HTERT RPE-1 (cell line): ENCODE measurements around the gene AGO4.
"Not testable (repeated sequence)": the region's sequence is repeated elsewhere in the genome, so short reads cannot be mapped to it uniquely, and the experiment has no call there.

Source experiments
- in situ Hi-C: fragments of 300-500 bp; cut with MboI; formaldehyde crosslinking; loops from 4 replicates; pipeline ENCODE4 v1.14.3; 2020; ENCODE audit warnings: low sequenced_read_pairs

AGO4 gene

GRCh38 chr1:35807614-35808449, at the start of gene AGO4:
TSS of gene AGO4 (plus strand) at chr1:35808016. CDS start at chr1:35808417, 401 bp downstream.
- in situ Hi-C loops, result no loop called here

GRCh38 chr1:35762141-35762540, 45.7 kb upstream of the AGO4 start:
- in situ Hi-C loops, result no loop called here

DNA sequence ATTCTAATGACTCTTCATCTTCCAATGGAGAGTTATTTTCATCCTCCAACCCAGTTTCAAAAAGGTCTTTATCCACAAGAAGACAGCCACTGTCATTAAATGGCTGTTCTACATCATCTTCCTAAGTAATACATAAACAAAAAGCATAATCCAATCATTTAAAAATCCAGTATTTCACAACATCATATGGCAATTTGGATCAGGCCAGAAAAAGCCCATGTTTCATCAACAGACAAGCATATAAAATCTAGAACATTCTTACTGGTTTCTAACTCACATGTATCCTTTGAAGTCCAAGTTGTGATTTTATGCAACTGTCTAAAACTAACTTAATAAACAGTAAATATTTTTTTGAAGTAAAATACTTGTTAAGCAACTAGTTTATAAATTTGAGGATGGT, 44.6 kb upstream of the AGO4 start:
- in situ Hi-C loops, result no loop called here

DNA sequence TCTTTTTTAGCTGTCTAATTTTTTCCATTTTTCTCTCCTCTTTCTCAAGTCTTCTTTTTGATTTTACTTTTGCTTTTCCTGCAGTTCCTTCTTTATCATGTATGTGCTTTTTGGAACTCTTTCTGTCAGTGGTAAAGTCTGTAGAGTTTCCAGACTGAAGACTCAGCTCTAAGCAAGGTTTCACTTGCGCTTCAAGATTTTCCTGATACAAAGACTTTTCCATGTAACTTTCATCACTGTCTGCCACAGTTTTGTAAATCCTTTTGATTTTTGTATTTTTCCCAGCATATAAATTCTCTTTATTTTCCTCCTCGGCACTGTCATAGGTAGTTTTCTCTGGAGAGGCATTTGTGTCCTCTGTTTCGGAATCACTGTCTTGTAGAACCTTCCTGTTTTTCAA, 43.5 kb upstream of the AGO4 start:
- in situ Hi-C loops, result no loop called here

DNA sequence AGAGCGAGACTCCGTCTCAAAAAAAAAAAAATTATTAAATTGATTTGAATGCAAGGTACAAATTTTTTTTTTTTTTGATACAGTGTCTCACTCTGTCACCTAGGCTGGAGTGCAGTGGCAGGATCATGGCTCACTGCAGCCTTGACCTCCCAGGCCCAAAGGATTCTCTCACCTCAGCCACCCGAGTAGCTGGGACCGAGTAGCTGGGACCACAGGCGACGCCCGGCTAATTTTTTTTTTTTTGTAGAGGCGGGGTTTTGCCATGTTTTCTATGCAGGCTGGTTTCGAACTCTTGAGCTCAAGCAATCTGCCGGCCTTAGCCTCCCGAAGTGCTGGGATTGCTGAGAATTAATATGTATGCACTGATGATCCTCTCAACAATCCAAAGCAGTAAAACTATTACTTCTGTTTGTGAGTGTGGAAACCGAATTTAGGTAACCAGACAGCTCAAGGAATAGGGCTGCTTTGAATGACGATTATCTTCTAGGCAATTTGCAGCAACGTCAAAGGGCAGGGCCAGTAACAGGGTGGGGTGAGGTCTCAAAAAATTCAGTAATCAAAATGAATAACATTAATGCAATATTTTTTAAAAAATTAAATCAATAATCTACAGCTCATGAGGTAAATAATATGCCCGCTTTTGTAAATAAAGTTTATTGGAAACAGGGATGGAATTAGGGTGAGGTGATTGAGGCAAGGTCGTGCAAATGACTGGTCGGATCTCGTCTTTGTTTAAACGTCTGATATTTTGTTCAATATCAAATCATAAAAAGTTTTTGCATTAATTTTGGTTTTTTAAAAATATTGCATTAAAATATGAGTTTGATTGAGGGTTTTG, 39.2 kb upstream of the AGO4 start:
- in situ Hi-C loops, result no loop called here

DNA sequence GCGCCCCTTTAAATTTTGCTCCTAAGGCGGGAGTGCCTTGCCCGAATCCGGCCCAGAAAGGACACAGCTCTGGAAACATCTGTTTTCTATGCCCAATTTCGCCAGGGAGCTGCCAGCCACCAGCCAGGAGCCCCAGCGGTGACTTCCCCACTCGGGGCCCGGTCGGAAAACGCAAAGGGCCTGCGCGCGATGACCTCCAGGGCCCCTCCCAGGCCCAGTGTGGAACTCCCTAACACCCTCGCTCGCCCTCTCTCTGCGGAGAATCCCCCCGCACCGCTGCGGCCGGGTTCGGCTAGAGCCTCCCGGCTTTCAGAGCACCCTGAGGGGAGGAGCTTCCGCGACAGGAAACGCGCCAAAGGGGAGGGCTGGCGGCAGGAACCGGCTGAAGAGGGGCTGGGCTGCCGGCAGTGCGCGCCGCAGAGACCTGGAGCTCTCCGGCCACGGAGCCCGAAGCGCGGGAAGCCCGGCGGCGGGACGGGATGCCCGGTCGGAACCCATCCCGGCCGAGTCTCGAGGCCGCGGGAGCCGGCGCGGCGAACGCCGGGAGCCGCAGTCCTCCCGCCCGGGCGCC, 38.5 kb upstream of the AGO4 start:
- in situ Hi-C loops, result no loop called here

DNA sequence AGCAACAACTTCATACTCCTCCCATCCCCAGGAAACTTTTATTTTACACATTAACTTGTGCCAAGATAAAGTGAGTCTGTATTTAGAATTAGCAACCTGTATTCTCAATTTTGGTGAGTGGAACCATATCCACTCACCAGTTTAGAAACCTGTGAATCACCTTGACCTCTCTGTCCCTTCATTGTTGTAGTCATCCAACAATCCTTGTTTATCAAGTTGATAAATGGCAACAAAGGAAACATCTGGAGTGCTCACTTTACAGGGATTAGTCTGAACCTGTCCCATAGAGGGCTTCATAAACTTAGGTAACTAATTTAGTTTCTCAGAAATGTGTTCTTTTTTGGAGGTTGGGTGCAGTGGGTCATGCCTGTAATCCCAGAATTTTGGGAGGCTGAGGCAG, 34.1 kb upstream of the AGO4 start:
- in situ Hi-C loops, result no loop called here

GRCh38 chr1:35776172-35776571, 31.6 kb upstream of the AGO4 start:
- in situ Hi-C loops, result not testable (repeated sequence)

DNA sequence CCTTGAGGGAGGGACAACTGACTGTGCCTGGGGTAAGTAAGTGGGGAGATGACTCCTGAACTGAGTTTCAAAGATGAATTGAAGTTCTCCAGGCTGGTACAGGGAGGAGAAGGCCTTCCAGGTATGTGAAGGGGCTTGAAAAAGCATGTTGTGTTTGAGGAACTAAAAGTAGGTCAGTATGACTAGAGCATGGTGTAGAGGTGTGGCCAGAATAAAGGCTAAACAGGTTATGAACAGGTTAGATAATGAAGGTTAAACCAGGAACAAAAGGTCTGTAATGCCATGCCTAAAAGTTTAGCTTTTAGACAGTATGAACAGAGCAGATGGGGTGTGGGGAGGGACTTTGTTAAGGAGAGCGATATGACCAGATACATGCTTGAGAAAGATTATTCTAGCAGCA, 30.7 kb upstream of the AGO4 start:
- in situ Hi-C loops, result no loop called here

DNA sequence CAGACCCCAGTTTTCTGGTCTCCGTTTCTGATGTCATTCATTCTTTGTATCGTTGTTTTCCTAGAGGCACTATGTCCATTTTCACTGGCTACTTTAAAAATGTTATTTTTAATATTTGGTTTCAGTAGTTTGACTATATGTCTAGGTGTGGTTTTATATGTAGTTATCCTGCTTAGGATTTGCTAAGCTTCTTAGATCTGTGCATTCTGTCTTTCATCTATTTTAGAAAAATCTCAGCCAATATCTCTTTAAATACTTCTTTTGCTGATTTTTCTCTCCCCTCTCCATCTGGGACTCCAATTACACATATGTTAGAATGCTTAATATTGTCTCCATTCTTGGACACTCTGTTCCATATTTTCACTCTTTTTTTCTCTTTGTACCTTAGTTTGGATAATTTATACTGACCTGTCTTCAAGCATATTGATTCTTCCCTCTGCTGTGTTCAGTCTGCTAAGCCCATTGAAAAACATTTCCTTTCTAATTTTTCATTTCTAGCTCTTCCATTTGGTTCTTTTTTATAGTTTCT, 24.7 kb upstream of the AGO4 start:
- in situ Hi-C loops, result no loop called here

GRCh38 chr1:35784364-35784763, 23.5 kb upstream of the AGO4 start:
- in situ Hi-C loops, result not testable (repeated sequence)

- in situ Hi-C loops, result no loop called here
Observed at GRCh38 chr1:35788139-35788538, 19.7 kb upstream of the AGO4 start.

DNA sequence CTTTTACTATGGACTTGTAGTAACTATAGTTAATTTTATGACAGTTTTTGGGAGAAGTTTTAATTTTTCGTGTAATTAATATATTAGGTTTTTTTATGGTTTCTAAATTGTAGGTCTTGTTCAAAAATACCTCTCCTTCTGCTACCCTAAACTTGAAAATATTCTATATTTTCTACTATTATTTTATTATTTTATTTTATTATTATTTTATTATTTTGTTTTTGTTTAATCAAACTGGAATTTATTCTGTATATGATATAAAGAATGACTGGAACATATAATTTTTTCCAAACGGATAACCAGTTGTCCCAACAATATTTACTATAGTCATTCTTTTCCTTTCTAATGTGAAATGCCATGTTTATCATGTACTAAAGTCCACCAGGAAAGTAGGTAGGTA, 17.1 kb upstream of the AGO4 start:
- in situ Hi-C loops, result no loop called here

DNA sequence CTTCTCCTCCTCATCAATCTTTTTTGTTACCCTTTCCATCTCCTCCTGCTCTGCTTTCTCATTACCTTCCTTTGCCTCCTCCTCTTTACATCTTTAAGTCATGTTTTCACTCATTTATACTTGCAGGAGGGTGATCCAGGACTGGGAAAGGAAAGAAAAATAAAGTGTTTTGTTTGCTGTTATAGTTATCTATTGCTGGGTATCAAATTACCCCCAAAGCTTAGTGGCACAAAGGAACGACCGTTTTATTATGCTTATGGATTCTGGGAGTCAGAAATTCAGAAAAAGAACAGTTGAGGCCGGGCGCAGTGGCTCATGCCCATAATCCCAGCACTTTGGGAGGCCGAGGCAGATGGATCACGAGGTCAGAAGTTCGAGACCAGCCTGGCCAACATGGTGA, 12.5 kb upstream of the AGO4 start:
- in situ Hi-C loops, result no loop called here

DNA sequence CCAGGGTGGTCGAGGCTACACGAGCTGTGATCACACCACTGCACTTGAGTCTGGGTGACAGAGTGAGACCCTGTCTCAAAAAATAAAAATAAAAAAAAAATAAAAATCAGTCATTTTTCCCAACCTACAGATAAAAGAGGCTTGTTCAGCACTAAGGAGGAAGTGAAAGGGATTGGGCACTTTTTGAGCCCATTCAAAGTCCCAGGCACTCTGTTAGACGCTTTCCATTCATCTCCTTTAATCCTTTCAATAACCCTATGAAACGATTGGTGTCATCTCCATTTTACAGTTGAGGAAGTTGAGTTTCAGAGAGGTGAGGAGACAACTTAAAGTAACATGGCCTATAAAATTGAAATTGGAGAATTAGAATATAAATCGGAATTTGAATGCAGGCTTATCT, 10.4 kb upstream of the AGO4 start:
- in situ Hi-C loops, result no loop called here

DNA sequence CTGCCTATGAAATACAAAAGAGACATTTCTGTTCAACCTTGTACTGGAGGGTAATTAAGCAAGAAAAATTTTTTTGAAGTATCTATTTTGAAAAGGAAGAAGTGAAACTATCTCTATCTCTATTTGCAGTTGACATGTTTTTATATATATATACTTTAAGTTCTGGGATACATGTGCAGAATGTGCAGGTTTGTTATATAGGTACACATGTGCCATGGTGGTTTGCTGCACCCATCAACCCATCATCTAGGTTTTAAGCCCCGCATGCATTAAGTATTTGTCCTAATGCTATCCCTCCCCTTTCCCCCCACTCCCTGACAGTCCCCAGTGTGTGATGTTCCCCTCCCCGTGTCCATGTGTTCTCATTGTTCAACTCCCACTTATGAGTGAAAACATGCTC, 9.8 kb upstream of the AGO4 start:
- in situ Hi-C loops, result not testable (repeated sequence)

GRCh38 chr1:35800167-35800887, 7.5 kb upstream of the AGO4 start:
- in situ Hi-C loops, result not testable (repeated sequence)

DNA sequence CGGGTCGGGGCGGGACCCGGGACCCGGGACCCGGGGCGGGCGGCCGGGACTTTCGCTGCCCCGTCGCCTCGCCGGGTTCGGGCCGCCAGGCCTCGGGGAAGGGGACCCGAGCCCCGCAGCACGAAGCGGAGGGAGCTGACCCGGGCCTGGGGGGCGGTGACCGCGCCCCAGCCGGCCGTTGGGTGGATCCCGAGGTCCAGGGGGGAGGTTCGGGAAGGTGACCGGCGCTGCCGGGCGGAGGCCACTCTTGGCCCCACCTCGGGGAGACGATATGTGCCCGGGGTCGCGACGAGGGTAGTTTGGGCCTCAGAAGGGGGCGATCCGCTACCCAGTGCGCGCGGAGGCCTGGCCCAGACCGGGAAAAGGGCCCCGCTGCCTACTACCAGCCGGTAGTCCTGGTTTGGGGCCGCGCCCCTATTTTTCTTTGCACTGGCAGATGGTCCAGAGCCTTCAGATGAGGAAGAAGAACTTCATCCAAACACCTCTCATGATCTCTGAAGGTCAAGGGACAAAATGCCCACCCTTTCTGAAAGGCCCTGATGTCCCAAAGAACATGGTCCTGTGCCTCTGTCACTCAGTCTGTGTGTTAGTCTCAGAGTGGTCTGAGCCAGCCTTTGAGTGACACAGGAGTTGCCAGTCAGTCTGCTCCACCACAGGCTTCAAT, 766 bp downstream of the AGO4 start:
- in situ Hi-C loops, result no loop called here

DNA sequence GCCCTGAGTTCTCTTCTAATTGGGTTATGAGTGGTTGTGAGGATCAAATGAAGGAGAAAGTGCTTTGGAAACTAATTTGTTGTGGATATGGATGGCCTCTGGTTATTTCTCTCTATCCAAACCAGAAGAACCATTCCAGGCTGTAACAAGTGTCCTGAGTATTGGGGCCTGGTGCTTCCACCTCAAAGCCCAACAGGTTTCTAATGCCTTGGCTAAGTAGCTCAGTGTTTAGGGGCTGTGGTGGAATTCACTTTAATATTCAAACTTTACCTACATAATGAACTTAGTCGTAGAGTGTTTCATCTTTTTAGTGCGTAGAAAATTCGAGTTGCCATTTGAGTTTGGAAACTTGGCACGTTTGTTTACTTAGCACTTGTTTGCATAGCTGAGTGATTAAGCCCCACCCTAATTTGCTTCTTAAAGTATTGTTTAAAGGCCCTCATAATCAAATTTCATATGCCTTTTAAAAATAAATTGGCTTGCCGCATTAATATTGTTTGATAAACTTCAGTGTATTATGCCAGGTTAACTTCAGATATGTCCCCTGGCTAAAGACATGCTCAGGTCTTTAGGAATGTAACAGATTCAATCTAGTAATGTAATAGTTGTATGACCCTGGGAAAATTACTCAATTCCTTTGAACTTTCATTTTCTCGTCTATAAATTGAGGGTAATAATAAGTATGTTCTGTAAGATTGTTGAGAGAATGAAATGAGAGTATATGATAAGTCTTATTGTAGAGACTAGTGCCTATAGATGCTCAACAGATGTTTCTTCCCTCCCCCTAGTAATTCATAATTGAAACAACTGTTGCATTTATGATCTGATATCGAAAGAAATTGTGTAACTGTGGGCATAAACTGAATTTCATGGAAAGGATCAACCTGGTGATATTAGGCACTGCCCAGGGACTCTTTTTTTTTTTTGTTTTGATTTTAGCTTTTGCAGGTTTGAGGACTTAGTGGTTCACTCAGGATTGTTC, 1.6 kb downstream of the AGO4 start:
- in situ Hi-C loops, result no loop called here
